ENCODE results near the gene BUD23. TPM values are rescaled to one million over a fixed set of nuclear protein-coding genes. Genes with fewer than 3 reads are reported as not detected.
A peak's percentile ranks its signal among the peaks of the same experiment; 100 is the strongest.

The BUD23 gene
- total RNA-seq, 1 experiment from 2014 or later = 124 TPM

DNA sequence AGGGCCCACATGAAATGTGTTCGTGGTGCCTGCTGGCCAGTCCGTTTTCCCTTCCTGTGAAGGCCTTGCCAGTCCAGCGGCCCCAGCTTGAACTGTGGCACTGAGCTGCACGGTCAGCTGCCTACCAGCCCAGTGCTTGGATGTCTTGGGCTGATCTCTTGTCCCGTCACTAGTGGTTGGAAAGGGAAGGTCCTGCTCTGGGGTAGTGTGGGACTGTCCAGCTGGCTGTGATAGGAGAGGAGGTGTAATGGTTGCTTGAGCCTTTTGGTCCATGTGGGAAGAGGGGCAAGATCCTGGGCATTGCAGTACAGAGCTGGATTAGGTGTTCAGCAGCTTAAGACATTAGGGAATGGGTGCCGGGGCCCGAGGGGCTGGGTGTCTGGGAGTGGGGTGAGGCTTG, 15.0 kb downstream of the BUD23 start:
- peaks cover 41% of the 10 kb centered on the region for H3K4me1 ChIP-seq (ENCODE audit: control insufficient read depth, insufficient read depth, low read length)
- H3K4me3 ChIP-seq (ENCODE audit: low read depth in 2 of 2, low read length in 2 of 2) = no peak overlapping the region
- ChIA-PET POLR2A (interaction anchor here (0.6 kb wide), 6 partner anchors 15 to 317 kb away, joined by 3 to 6 read pairs (median 4); partner anchors contain the start of genes BUD23 and DNAJC30), CTCF (interaction anchor here (0.6 to 3.2 kb wide), 5 partner anchors 8 to 122 kb away, joined by 5 to 10 read pairs (median 6); no protein-coding TSS in a partner anchor)
- DNase-seq (ENCODE audit: low read depth, low spot score) (no peak), ATAC-seq (peak; percentile 3; the same call in 1 of the 2 replicates)
- no TSS peak for BruUV-seq (replicated peaks)
- no peaks in the 10 kb centered on the region; the same call in 1 of the 2 replicates for H3K36me3 ChIP-seq (ENCODE audit: control insufficient read depth, insufficient read depth, low read length)
- TF ChIP-seq POLR2AphosphoS5 (IDR thresholded peaks at IDR 0.05; ENCODE audit: low read depth, low read length) (peak; percentile 61; the same call in 1 of the 2 replicates), TCF7L2 (IDR thresholded peaks at IDR 0.05; ENCODE audit: low read depth, low read length) (no peak), SIN3A (IDR thresholded peaks at IDR 0.05; ENCODE audit: borderline replicate concordance, insufficient read depth, low read depth, low read length) (no peak)
- no peaks in the 10 kb centered on the region for H3K9me3 ChIP-seq (ENCODE audit: control insufficient read depth, insufficient read depth, low read depth, low read length)
- intact Hi-C loops (cut with micrococcal nuclease; ENCODE audit: unreplicated experiment) = no loop called here
- in situ Hi-C loops (cut with HindIII; ENCODE audit: low pct_unique_long_range_greater_than_20kb, low sequenced_read_pairs) = no loop called here
- H3K27me3 ChIP-seq (ENCODE audit: control insufficient read depth, insufficient read depth, low read length) = no peaks in the 10 kb centered on the region
- peak overlapping the region; percentile 80 for H3K27ac ChIP-seq (ENCODE audit: low read length)

DNA sequence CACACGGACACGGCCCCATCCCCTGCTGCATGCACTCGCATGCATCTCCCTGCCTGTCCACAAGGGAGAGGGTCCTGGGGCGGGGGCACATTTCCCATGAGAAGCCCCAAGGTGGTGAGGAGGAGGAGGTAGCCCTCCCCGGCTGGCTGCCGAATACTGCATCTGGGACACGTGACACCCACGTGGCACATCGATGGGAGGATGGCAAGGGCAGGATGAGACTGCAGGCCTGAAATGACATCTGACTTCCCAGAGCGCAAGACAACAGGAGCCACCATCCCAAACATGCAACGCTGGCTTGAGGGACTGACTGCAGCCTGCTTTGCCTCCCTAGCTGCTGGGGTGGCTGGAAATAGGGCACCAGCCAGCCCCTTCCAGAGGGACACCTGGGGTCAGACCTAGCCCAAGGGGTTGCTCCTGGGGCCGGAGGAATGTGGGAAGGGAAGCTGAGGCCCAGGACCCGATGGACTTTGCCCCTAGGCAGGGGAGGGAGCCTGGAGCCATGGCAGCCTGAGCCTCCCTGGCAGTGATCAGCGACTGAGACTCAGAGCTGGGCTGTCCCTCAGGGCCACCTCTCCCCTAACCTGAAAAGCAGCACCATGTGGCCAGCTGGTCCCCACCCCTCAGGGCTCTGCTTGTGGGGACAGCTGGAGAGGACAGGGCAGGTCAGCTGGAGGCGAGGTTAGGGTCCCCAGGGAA, 16.1 kb downstream of the BUD23 start:
- Histone ChIP-seq H3K9me3 (ENCODE audit: control insufficient read depth, insufficient read depth, low read depth, low read length) (no peaks in the 10 kb centered on the region), H3K27ac (ENCODE audit: low read length) (peak overlapping the region; percentile 80), H3K36me3 (ENCODE audit: control insufficient read depth, insufficient read depth, low read length) (no peaks in the 10 kb centered on the region; the same call in 1 of the 2 replicates), H3K27me3 (ENCODE audit: control insufficient read depth, insufficient read depth, low read length) (no peaks in the 10 kb centered on the region), H3K4me1 (ENCODE audit: control insufficient read depth, insufficient read depth, low read length) (peaks cover 49% of the 10 kb centered on the region), H3K4me3 (ENCODE audit: low read depth in 2 of 2, low read length in 2 of 2) (no peak overlapping the region)
- ChIA-PET CTCF (interaction anchor here (3.2 kb wide), 1 partner anchor 26 kb away, joined by 10 read pairs; no protein-coding TSS in a partner anchor), POLR2A (no interaction called here)
- in situ Hi-C loops (cut with HindIII; ENCODE audit: low pct_unique_long_range_greater_than_20kb, low sequenced_read_pairs) = no loop called here
- peak; percentile 9 for TF ChIP-seq POLR2AphosphoS5 (IDR thresholded peaks at IDR 0.05; ENCODE audit: low read depth, low read length)
- TF ChIP-seq, protein P1, sequence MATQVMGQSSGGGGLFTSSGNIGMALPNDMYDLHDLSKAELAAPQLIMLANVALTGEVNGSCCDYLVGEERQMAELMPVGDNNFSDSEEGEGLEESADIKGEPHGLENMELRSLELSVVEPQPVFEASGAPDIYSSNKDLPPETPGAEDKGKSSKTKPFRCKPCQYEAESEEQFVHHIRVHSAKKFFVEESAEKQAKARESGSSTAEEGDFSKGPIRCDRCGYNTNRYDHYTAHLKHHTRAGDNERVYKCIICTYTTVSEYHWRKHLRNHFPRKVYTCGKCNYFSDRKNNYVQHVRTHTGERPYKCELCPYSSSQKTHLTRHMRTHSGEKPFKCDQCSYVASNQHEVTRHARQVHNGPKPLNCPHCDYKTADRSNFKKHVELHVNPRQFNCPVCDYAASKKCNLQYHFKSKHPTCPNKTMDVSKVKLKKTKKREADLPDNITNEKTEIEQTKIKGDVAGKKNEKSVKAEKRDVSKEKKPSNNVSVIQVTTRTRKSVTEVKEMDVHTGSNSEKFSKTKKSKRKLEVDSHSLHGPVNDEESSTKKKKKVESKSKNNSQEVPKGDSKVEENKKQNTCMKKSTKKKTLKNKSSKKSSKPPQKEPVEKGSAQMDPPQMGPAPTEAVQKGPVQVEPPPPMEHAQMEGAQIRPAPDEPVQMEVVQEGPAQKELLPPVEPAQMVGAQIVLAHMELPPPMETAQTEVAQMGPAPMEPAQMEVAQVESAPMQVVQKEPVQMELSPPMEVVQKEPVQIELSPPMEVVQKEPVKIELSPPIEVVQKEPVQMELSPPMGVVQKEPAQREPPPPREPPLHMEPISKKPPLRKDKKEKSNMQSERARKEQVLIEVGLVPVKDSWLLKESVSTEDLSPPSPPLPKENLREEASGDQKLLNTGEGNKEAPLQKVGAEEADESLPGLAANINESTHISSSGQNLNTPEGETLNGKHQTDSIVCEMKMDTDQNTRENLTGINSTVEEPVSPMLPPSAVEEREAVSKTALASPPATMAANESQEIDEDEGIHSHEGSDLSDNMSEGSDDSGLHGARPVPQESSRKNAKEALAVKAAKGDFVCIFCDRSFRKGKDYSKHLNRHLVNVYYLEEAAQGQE (IDR thresholded peaks at IDR 0.05; ENCODE audit: insufficient read depth in 1 of 2, low read depth in 2 of 2, low read length in 1 of 2) = no peak
- no peak for DNase-seq (ENCODE audit: low read depth, low spot score)
- TSS peak; percentile 38 for BruUV-seq (replicated peaks)
- intact Hi-C loops (cut with micrococcal nuclease; ENCODE audit: unreplicated experiment) = no loop called here
- peak; percentile 13 for ATAC-seq

DNA sequence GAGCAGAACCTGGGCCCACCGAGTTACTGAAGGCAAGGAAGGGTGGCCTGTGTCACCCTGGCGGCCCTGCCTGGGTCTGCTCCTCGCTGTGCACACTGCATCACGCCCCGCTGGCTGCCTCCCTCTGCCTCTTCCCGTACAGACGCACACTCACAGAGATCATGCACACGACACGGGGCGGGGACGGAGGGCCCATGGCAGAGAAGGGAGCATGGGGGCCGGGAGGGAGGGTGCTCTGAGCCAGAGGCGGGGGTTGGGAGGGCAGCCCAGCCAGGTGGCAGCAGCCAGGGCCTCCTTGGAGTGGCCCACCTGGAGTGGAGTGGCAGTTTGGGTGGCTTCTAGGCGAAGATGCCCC, 16.6 kb downstream of the BUD23 start:
- no TSS peak for BruUV-seq (replicated peaks)
- in situ Hi-C loops (cut with HindIII; ENCODE audit: low pct_unique_long_range_greater_than_20kb, low sequenced_read_pairs) (no loop called here), intact Hi-C loops (cut with micrococcal nuclease; ENCODE audit: unreplicated experiment) (no loop called here)
- no peaks in the 10 kb centered on the region; the same call in none of the 2 replicates for H3K36me3 ChIP-seq (ENCODE audit: control insufficient read depth, insufficient read depth, low read length)
- H3K27me3 ChIP-seq (ENCODE audit: control insufficient read depth, insufficient read depth, low read length) = no peaks in the 10 kb centered on the region
- ChIA-PET CTCF (no interaction called here), POLR2A (no interaction called here)
- H3K9me3 ChIP-seq (ENCODE audit: control insufficient read depth, insufficient read depth, low read depth, low read length) = no peaks in the 10 kb centered on the region
- peak overlapping the region; percentile 80 for H3K27ac ChIP-seq (ENCODE audit: low read length)
- peaks cover 54% of the 10 kb centered on the region for H3K4me1 ChIP-seq (ENCODE audit: control insufficient read depth, insufficient read depth, low read length)
- ATAC-seq (peak; percentile 31), DNase-seq (ENCODE audit: low read depth, low spot score) (no peak)
- H3K4me3 ChIP-seq (ENCODE audit: low read depth in 2 of 2, low read length in 2 of 2) = no peak overlapping the region
- 0 out of 2 replicates have a peak, but pooled peaks have one; percentile 20 for TF ChIP-seq SIN3A (IDR thresholded peaks at IDR 0.05; ENCODE audit: borderline replicate concordance, insufficient read depth, low read depth, low read length)
- TF ChIP-seq TCF7L2 (IDR thresholded peaks at IDR 0.05; ENCODE audit: low read depth, low read length) = no peak

All from Panc1 (cell line).